Measurements from ENCODE around the gene SLC29A1.

- TF ChIP-seq POLR2A (IDR thresholded peaks at IDR 0.05), result no peak
- no peak for TF ChIP-seq CTCF (IDR thresholded peaks at IDR 0.05 in 4 of 5, conservative IDR thresholded peaks at IDR 0.05 in 1 of 5)
Measured at GRCh38 chr6:44255105-44255808, 31.9 kb downstream of the SLC29A1 start.
